Glutamatergic neuron (in vitro differentiated cells): ENCODE measurements around the gene OTUB2. TPM values are rescaled to one million over a fixed set of nuclear protein-coding genes. Genes with fewer than 3 reads are reported as not detected.

Experiments
- DNase-seq: peaks from one replicate; pipeline ENCODE4 v3.0.0; 2022
- H3K27ac Mint-ChIP-seq: one replicate; pipeline ENCODE4 v1.8.0; 2020; ENCODE audit warnings: mild to moderate bottlenecking, mixed read lengths, inconsistent platforms; ENCODE audit not compliant: unreplicated experiment
- H3K27me3 Mint-ChIP-seq: one replicate; pipeline ENCODE4 v1.8.0; 2020; ENCODE audit warnings: mild to moderate bottlenecking, moderate library complexity, mixed read lengths, inconsistent platforms; ENCODE audit not compliant: unreplicated experiment
- H3K36me3 Mint-ChIP-seq: one replicate; pipeline ENCODE4 v1.8.0; 2020; ENCODE audit warnings: mild to moderate bottlenecking, mixed read lengths, inconsistent platforms; ENCODE audit not compliant: unreplicated experiment
- H3K4me1 Mint-ChIP-seq: one replicate; pipeline ENCODE4 v1.8.0; 2020; ENCODE audit warnings: mild to moderate bottlenecking, low read depth, mixed read lengths, inconsistent platforms; ENCODE audit not compliant: unreplicated experiment
- H3K4me3 Mint-ChIP-seq: one replicate; pipeline ENCODE4 v1.8.0; 2020; ENCODE audit warnings: mild to moderate bottlenecking, mixed read lengths, inconsistent platforms; ENCODE audit not compliant: unreplicated experiment
- H3K9me3 Mint-ChIP-seq: one replicate; pipeline ENCODE4 v1.8.0; 2020; ENCODE audit warnings: mild to moderate bottlenecking, moderate library complexity, mixed read lengths, inconsistent platforms; ENCODE audit not compliant: unreplicated experiment
- CTCF ChIP-seq: fragments of 200-600 bp; sonication (generic); IDR thresholded peaks from one replicate; pipeline ENCODE4 v1.5.0; 2021; ENCODE audit not compliant: partially characterized antibody, unreplicated experiment
- long read RNA-seq: library from polyadenylated mRNA; unstranded; transcript quantifications from one replicate; pipeline ENCODE4 v2.0.0, GENCODE V29; 2020; ENCODE audit not compliant: unreplicated experiment
- total RNA-seq: library from RNA; stranded (reverse); fragmentation: NEBNext Ultra II Directional; extraction: Animal tissue kit (Norgen Biotek cat#: 25700); gene quantifications from one replicate; pipeline ENCODE4 v1.2.1, GENCODE V29; 2021; ENCODE audit not compliant: unreplicated experiment

The OTUB2 gene
- total RNA-seq, result 5.5 TPM
- long read RNA-seq, partial matches to known transcripts, result 0 of 4 reads
- long read RNA-seq, other reads (novel, unspliced or antisense), result 2 of 4 reads

GRCh38 chr14:94026173-94026888 lies at the start of gene OTUB2:
Gene OTUB2, plus strand, starts transcription at chr14:94026340. Its CDS starts 198 bp downstream, at chr14:94026538.
- H3K9me3 Mint-ChIP-seq, result no peaks in the 10 kb centered on the region
- H3K4me1 Mint-ChIP-seq, result peaks cover 3% of the 10 kb centered on the region
- no peaks in the 10 kb centered on the region for H3K36me3 Mint-ChIP-seq
- H3K27ac Mint-ChIP-seq, result peak within 1 kb of the TSS; percentile 1
- H3K27me3 Mint-ChIP-seq, result peaks cover 11% of the 10 kb centered on the region
- peak; percentile 96 for DNase-seq
- TF ChIP-seq CTCF, result no peak
- peak within 1 kb of the TSS; percentile 77 for H3K4me3 Mint-ChIP-seq

- Mint-ChIP-seq H3K4me1 (peaks cover 41% of the 10 kb centered on the region), H3K4me3 (peak within 1 kb of the TSS; percentile 59), H3K27me3 (peaks cover 15% of the 10 kb centered on the region), H3K36me3 (peaks cover 5% of the 10 kb centered on the region), H3K9me3 (peaks cover 23% of the 10 kb centered on the region), H3K27ac (peak within 1 kb of the TSS; percentile 87)
- no peak for TF ChIP-seq CTCF
- DNase-seq, result no peak
Observed at GRCh38 chr14:93976477-93977057, 49.6 kb upstream of the OTUB2 start, which contains the start of gene ASB2. Gene ASB2, minus strand, starts transcription at chr14:93976570. Its CDS starts 12,031 bp downstream, at chr14:93964539.

GRCh38 chr14:93977171-93977570 lies 49.0 kb upstream of the OTUB2 start:
- no peak for DNase-seq
- TF ChIP-seq CTCF, result no peak
- Mint-ChIP-seq H3K27me3 (peaks cover 15% of the 10 kb centered on the region), H3K4me1 (peaks cover 37% of the 10 kb centered on the region), H3K36me3 (peaks cover 5% of the 10 kb centered on the region), H3K4me3 (no peak overlapping the region), H3K9me3 (peaks cover 21% of the 10 kb centered on the region), H3K27ac (no peak overlapping the region)

GRCh38 chr14:93977790-93978581 lies 48.2 kb upstream of the OTUB2 start:
- TF ChIP-seq CTCF, result no peak
- H3K9me3 Mint-ChIP-seq, result peaks cover 19% of the 10 kb centered on the region
- H3K4me1 Mint-ChIP-seq, result peaks cover 33% of the 10 kb centered on the region
- H3K27me3 Mint-ChIP-seq, result peaks cover 15% of the 10 kb centered on the region
- H3K4me3 Mint-ChIP-seq, result no peak overlapping the region
- DNase-seq, result no peak
- peaks cover 5% of the 10 kb centered on the region for H3K36me3 Mint-ChIP-seq
- H3K27ac Mint-ChIP-seq, result no peak overlapping the region
